Ovary (tissue), 9 donors: ENCODE measurements around the gene TRIOBP. TPM values are rescaled to one million over a fixed set of nuclear protein-coding genes. Genes with fewer than 3 reads are reported as not detected.

Experiments
- DNase-seq, 5 donors: peaks; one replicate each; pipeline ENCODE4 v3.0.0-alpha.2; 2019 to 2020
- H3K27ac ChIP-seq, 2 donors: fragments of 200-600 bp; one replicate each; pipeline versions ENCODE4 v1.5.1 to v1.8.0; 2019 to 2022
- H3K27me3 ChIP-seq: fragments of 200-600 bp; one replicate; pipeline ENCODE4 v1.8.0; 2022
- H3K36me3 ChIP-seq: fragments of 200-600 bp; sonication (generic); one replicate; pipeline ENCODE4 v1.5.1; 2019
- H3K4me1 ChIP-seq: one replicate; pipeline ENCODE4 v1.8.1; 2013; ENCODE audit warnings: mild to moderate bottlenecking, moderate library complexity; ENCODE audit not compliant: insufficient read depth
- H3K4me3 ChIP-seq: fragments of 200-600 bp; sonication (generic); one replicate; pipeline ENCODE4 v1.5.1; 2017
- H3K9me3 ChIP-seq, 2 donors: fragments of 200-600 bp in 1 of 2; sonication (generic) in 1 of 2; one replicate each; pipeline versions ENCODE4 v1.5.1 to v1.8.1; 2013 to 2019; ENCODE audit warnings: mild to moderate bottlenecking in 1 of 2, moderate library complexity in 1 of 2
- CTCF ChIP-seq, 3 donors: fragments of 450-650 bp in 2 of 3; fragments of 200-600 bp in 1 of 3; IDR thresholded peaks; one replicate each; pipeline versions ENCODE4 v1.5.1 to v1.8.0; 2016 to 2022; ENCODE audit warnings: antibody characterized with exemption in 3 of 3, mild to moderate bottlenecking in 1 of 3
- EP300 ChIP-seq: sonication (generic); formaldehyde crosslinking; IDR thresholded peaks from one replicate; pipeline ENCODE4 v1.6.1; 2017; ENCODE audit warnings: antibody characterized with exemption
- POLR2A ChIP-seq: fragments of 450-650 bp; IDR thresholded peaks from one replicate; pipeline ENCODE4 v1.6.1; 2017; ENCODE audit warnings: antibody characterized with exemption, mild to moderate bottlenecking, moderate library complexity
- WGBS, 3 donors: extraction: QIAGEN DNeasy Blood & Tissue Kit in 1 of 3; methylation state at CpG; one replicate each; pipeline versions ENCODE4 v1.1.5 to v1.1.7; 2013 to 2017; 5-methylcytosine and 5-hydroxymethylcytosine counted together
- intact Hi-C, 4 donors: fragments of 100-400 bp; cut with DNase I; formaldehyde crosslinking; loops; one replicate each; pipeline versions ENCODE4 v1.11.0 to v1.15.1; 2022 to 2023
- polyA plus RNA-seq, 2 donors: library from polyadenylated mRNA; stranded (reverse); fragments of 200-250 nt in 1 of 2; fragments of 350-450 nt in 1 of 2; fragmentation: Illumina TruSeq in 1 of 2; extraction: RNeasy Lipid Tissue Mini Kit (QIAGEN cat#74804) in 1 of 2; gene quantifications; one replicate each; pipeline ENCODE4 v1.2.3, GENCODE V29; 2013 to 2014
- total RNA-seq, 7 donors: library from RNA; depleted of rRNA in 2 of 7; stranded (reverse); fragments of >200 nt in 2 of 7; fragmentation: NEBNext Ultra II Directional in 3 of 7; extraction: Animal tissue kit (Norgen Biotek cat#: 25700) in 3 of 7; gene quantifications; one replicate each; pipeline versions ENCODE4 v1.1.0 to v1.2.4, GENCODE V29; 2016 to 2023
- donor health status: DM: no; HTN: no; CAD: no; lungs with moderate emphysema.
- donor health status: DM: no; HTN: no; CAD: no.
- donor health status: Bipolar disorder and iron deficiency.
- donor health status: DM: yes; HTN: yes; CAD: no.
- donor health status: DM: no; HTN: no; CAD: no.
- donor health status: DM: yes; HTN: yes; CAD: no.

The TRIOBP gene
- total and polyA plus RNA-seq, 9 donors = 19.5 to 175 (median 86.8) TPM

GRCh38 chr22:37774728-37775127, 77.9 kb downstream of the TRIOBP start:
- no peaks in the 10 kb centered on the region for H3K36me3 ChIP-seq
- DNase-seq = peak in 1 of 5 donors; percentile 50
- no peaks in the 10 kb centered on the region for H3K9me3 ChIP-seq
- intact Hi-C loops = loop anchor here in 1 of 4 donors (10.0 kb wide), 1 partner anchor 90 kb away; the partner anchor contains the start of gene NOL12
- no peaks in the 10 kb centered on the region for H3K27me3 ChIP-seq
- no peak for TF ChIP-seq POLR2A
- no peak for TF ChIP-seq CTCF (IDR thresholded peaks at IDR 0.05)
- TF ChIP-seq EP300 = no peak
- 49 to 60% (median 54%) methylated on average over 3 of the region's 3 CpGs for WGBS, 3 donors
- peaks cover 3% of the 10 kb centered on the region for H3K4me1 ChIP-seq
- peak overlapping the region in 1 of 2 donors; percentile 23 for H3K27ac ChIP-seq
- no peak overlapping the region for H3K4me3 ChIP-seq

- Histone ChIP-seq H3K36me3 (no peaks in the 10 kb centered on the region), H3K9me3 (no peaks in the 10 kb centered on the region), H3K27ac (peak overlapping the region in 1 of 2 donors; percentile 46), H3K4me3 (no peak overlapping the region), H3K4me1 (peaks cover 3% of the 10 kb centered on the region), H3K27me3 (no peaks in the 10 kb centered on the region)
- TF ChIP-seq EP300 = no peak
- no peak for TF ChIP-seq POLR2A
- no peak for TF ChIP-seq CTCF (IDR thresholded peaks at IDR 0.05)
- intact Hi-C loops = loop anchor here in 1 of 4 donors (10.0 kb wide), 1 partner anchor 91 kb away; the partner anchor contains the start of gene NOL12
- DNase-seq = no peak
- WGBS, 3 donors = 61 to 67% (median 66%) methylated on average over 17 of the region's 17 CpGs
Observed at GRCh38 chr22:37775785-37776638, 79.2 kb downstream of the TRIOBP start.

GRCh38 chr22:37776639-37777005, 79.8 kb downstream of the TRIOBP start:
- Histone ChIP-seq H3K36me3 (no peaks in the 10 kb centered on the region), H3K27ac (peak overlapping the region in 1 of 2 donors; percentile 46), H3K4me3 (no peak overlapping the region), H3K9me3 (no peaks in the 10 kb centered on the region), H3K4me1 (peaks cover 8% of the 10 kb centered on the region), H3K27me3 (no peaks in the 10 kb centered on the region)
- TF ChIP-seq EP300 (no peak), CTCF (IDR thresholded peaks at IDR 0.05) (no peak), POLR2A (no peak)
- WGBS, 3 donors = 23 to 52% (median 35%) methylated on average over 10 of the region's 10 CpGs
- intact Hi-C loops = loop anchor here in 1 of 4 donors (10.0 kb wide), 1 partner anchor 92 kb away; the partner anchor contains the start of gene NOL12
- no peak for DNase-seq

GRCh38 chr22:37777122-37777687, 80.4 kb downstream of the TRIOBP start:
- Histone ChIP-seq H3K27me3 (no peaks in the 10 kb centered on the region), H3K4me3 (no peak overlapping the region), H3K36me3 (no peaks in the 10 kb centered on the region), H3K9me3 (no peaks in the 10 kb centered on the region), H3K4me1 (peaks cover 10% of the 10 kb centered on the region), H3K27ac (peak overlapping the region in 1 of 2 donors; percentile 46)
- WGBS, 3 donors = 11 to 16% (median 12%) methylated on average over 11 of the region's 11 CpGs
- peak in 2 of 5 donors; percentile 56 to 58 for DNase-seq
- intact Hi-C loops = loop anchor here in 1 of 4 donors (10.0 kb wide), 1 partner anchor 92 kb away; the partner anchor contains the start of gene NOL12
- TF ChIP-seq EP300 (no peak), CTCF (IDR thresholded peaks at IDR 0.05) (no peak), POLR2A (no peak)
